Stimulated activated CD4-positive, alpha-beta T cell treated with anti-CD3 and anti-CD28 coated beads, Interleukin-4, amount 100 ng/mL, for 4 hours (primary cell): Measurements from ENCODE around the gene ZNF420.

Experiments
- DNase-seq, 2 experiments: peaks; one replicate each; pipeline ENCODE4 v3.0.0-alpha.2; 2020

The ZNF420 gene

GRCh38 chr19:37160153-37160552 is 81.9 kb downstream of the ZNF420 start:
- DNase-seq, result no peak

GRCh38 chr19:37165635-37166034 is 87.4 kb downstream of the ZNF420 start:
- no peak for DNase-seq

- peak; percentile 81 to 91 for DNase-seq
Observed at GRCh38 chr19:37172368-37173366, 94.4 kb downstream of the ZNF420 start, which contains the start of gene ZNF585A. Gene ZNF585A, minus strand, starts transcription at chr19:37172695. Its CDS starts 2,785 bp downstream, at chr19:37169910.
